Loucy (cell line): ENCODE results near the gene ATOH8.

Source experiments
- H2AFZ ChIP-seq: fragments of 200-600 bp; sonication (generic); 2 replicates; pipeline ENCODE4 v1.6.0; 2016; ENCODE audit warnings: antibody characterized with exemption, mild to moderate bottlenecking, low read length, moderate library complexity
- H3F3A ChIP-seq: fragments of 200-600 bp; 2 replicates; pipeline ENCODE4 v1.6.0; 2016; ENCODE audit warnings: antibody characterized with exemption, low read depth, mild to moderate bottlenecking
- H3K27me3 ChIP-seq: fragments of 200-600 bp; sonication (generic); 2 replicates; pipeline ENCODE4 v1.6.1; 2014; ENCODE audit warnings: low read length, mild to moderate bottlenecking; ENCODE audit not compliant: insufficient read depth, poor library complexity, severe bottlenecking
- H3K36me3 ChIP-seq: fragments of 200-600 bp; sonication (generic); 2 replicates; pipeline ENCODE4 v1.6.1; 2016; ENCODE audit warnings: low read length; ENCODE audit not compliant: insufficient read depth
- H3K4me1 ChIP-seq: fragments of 200-600 bp; sonication (generic); 2 replicates; pipeline ENCODE4 v1.5.1; 2014; ENCODE audit warnings: low read length, mild to moderate bottlenecking; ENCODE audit not compliant: insufficient read depth, poor library complexity, severe bottlenecking
- H3K4me2 ChIP-seq: fragments of 200-600 bp; sonication (generic); 2 replicates; pipeline ENCODE4 v1.6.0; 2014; ENCODE audit warnings: antibody characterized with exemption, low read length, low read depth, mild to moderate bottlenecking; ENCODE audit not compliant: poor library complexity, severe bottlenecking
- H3K4me3 ChIP-seq: fragments of 200-600 bp; sonication (generic); 2 replicates; pipeline ENCODE4 v1.5.1; 2014; ENCODE audit warnings: low read length, mild to moderate bottlenecking, mixed read lengths; ENCODE audit not compliant: poor library complexity, severe bottlenecking
- H3K79me2 ChIP-seq: fragments of 200-600 bp; sonication (generic); 2 replicates; pipeline ENCODE4 v1.6.1; 2014; ENCODE audit warnings: low read length; ENCODE audit not compliant: insufficient read depth
- H3K9ac ChIP-seq: fragments of 200-600 bp; sonication (generic); 2 replicates; pipeline ENCODE4 v1.6.0; 2014; ENCODE audit warnings: mild to moderate bottlenecking, low read depth, low read length, moderate library complexity; ENCODE audit not compliant: poor library complexity, severe bottlenecking
- H3K9me2 ChIP-seq: fragments of 200-600 bp; sonication (generic); replicated peaks from 2 replicates; pipeline ENCODE4 v1.6.1; 2016; ENCODE audit warnings: low read depth, low read length, mixed read lengths
- H3K9me3 ChIP-seq: fragments of 200-600 bp; sonication (generic); 2 replicates; pipeline ENCODE4 v1.6.1; 2014; ENCODE audit warnings: mild to moderate bottlenecking, antibody characterized with exemption, low read length, low read depth; ENCODE audit not compliant: insufficient read depth
- H4K20me1 ChIP-seq: fragments of 200-600 bp; sonication (generic); 2 replicates; pipeline ENCODE4 v1.6.0; 2014; ENCODE audit warnings: antibody characterized with exemption, low read length, mild to moderate bottlenecking; ENCODE audit not compliant: insufficient read depth, poor library complexity, severe bottlenecking
- EZH2phosphoT487 ChIP-seq: fragments of 200-600 bp; IDR thresholded peaks from 2 replicates; pipeline ENCODE4 v1.6.1; 2018; ENCODE audit warnings: antibody characterized with exemption, mild to moderate bottlenecking, moderate library complexity, borderline replicate concordance
- TF ChIP-seq, protein P1 (sequence below): fragments of 200-600 bp; sonication (generic); conservative IDR thresholded peaks from 2 replicates; pipeline ENCODE4 v1.5.1; 2014; ENCODE audit warnings: mild to moderate bottlenecking, antibody characterized with exemption, low read length

The ATOH8 gene

DNA sequence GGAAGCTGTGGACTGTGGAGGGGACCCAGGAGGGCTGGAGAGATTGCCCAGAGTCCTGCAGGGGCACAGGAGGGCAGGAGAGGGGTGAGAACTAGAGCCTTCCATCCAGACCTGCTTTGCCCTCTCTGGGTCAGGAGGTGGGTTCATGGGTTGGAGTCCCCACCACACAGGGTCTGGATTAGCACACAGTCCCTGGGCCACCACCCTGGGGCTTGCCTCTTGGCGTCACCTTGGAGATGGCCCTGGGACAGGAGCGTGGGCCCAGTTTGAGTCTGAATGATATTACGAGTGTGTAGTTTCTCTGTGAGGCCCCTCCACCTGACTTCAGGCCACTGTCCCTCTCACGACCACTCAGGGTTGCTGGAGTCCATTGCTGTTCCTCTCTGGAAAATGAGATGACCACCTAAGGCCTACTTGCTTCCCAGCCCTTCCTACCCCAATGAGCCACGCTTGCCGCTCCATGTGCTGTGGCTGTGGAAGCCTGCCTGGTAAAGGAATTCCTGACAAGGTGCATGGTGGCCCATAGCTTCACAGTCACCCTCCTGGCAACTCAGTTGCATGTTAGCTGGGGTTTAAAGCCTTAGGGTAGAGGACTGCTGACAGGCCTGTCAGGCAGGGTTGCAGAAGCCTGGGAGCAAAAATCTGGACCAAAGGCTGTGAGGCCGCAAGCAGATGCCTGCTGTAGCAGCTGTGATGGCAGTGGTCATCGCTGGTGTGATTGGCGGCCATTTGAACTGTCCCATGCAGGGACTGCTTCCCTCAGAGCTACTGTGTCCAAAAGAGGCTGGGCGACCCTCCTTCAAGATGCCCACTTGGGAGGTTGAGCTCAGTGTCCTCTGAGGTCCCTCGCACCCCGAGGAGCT is 14.2 kb downstream of the ATOH8 start:
- Histone ChIP-seq H3K27me3 (no peaks in the 10 kb centered on the region), H3K9ac (no peak overlapping the region), H4K20me1 (no peaks in the 10 kb centered on the region), H3K4me3 (no peak overlapping the region), H3K79me2 (no peaks in the 10 kb centered on the region), H3K9me3 (no peaks in the 10 kb centered on the region), H3K9me2 (no peaks in the 10 kb centered on the region), H3K36me3 (no peaks in the 10 kb centered on the region), H3K4me1 (no peaks in the 10 kb centered on the region), H2AFZ (no peak overlapping the region), H3K4me2 (no peak overlapping the region), H3F3A (no peaks in the 10 kb centered on the region)
- no peak for TF ChIP-seq EZH2phosphoT487
- TF ChIP-seq, protein P1, sequence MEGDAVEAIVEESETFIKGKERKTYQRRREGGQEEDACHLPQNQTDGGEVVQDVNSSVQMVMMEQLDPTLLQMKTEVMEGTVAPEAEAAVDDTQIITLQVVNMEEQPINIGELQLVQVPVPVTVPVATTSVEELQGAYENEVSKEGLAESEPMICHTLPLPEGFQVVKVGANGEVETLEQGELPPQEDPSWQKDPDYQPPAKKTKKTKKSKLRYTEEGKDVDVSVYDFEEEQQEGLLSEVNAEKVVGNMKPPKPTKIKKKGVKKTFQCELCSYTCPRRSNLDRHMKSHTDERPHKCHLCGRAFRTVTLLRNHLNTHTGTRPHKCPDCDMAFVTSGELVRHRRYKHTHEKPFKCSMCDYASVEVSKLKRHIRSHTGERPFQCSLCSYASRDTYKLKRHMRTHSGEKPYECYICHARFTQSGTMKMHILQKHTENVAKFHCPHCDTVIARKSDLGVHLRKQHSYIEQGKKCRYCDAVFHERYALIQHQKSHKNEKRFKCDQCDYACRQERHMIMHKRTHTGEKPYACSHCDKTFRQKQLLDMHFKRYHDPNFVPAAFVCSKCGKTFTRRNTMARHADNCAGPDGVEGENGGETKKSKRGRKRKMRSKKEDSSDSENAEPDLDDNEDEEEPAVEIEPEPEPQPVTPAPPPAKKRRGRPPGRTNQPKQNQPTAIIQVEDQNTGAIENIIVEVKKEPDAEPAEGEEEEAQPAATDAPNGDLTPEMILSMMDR: no peak

DNA sequence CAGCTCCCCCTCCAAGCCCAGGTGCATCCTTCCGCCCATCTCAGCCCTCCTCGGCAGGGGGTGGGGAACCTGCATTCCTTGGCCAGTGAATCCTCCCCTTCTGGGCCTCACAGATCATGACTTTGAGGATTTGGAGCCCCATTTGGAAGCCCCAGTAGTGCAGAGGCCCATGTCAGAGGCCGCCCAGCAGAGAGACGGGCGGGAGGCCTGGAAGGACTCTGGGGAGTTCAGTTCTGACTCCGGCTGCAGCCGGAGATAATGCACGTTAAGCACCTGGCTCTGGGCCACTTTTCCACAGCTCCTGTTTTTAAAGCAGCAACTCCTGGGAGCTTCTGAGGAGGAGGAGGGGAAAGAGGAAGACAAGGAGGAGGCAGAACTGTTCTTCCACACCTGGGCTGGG is 14.9 kb downstream of the ATOH8 start:
- H3K36me3 ChIP-seq: no peaks in the 10 kb centered on the region
- H3K9ac ChIP-seq: no peak overlapping the region
- no peak overlapping the region for H2AFZ ChIP-seq
- H3K79me2 ChIP-seq: no peaks in the 10 kb centered on the region
- H3K4me2 ChIP-seq: no peak overlapping the region
- H3K4me1 ChIP-seq: no peaks in the 10 kb centered on the region
- no peaks in the 10 kb centered on the region for H4K20me1 ChIP-seq
- no peaks in the 10 kb centered on the region for H3K27me3 ChIP-seq
- no peaks in the 10 kb centered on the region for H3F3A ChIP-seq
- TF ChIP-seq, protein P1: no peak
- no peak for TF ChIP-seq EZH2phosphoT487
- no peak overlapping the region for H3K4me3 ChIP-seq
- no peaks in the 10 kb centered on the region for H3K9me3 ChIP-seq
- no peaks in the 10 kb centered on the region for H3K9me2 ChIP-seq

DNA sequence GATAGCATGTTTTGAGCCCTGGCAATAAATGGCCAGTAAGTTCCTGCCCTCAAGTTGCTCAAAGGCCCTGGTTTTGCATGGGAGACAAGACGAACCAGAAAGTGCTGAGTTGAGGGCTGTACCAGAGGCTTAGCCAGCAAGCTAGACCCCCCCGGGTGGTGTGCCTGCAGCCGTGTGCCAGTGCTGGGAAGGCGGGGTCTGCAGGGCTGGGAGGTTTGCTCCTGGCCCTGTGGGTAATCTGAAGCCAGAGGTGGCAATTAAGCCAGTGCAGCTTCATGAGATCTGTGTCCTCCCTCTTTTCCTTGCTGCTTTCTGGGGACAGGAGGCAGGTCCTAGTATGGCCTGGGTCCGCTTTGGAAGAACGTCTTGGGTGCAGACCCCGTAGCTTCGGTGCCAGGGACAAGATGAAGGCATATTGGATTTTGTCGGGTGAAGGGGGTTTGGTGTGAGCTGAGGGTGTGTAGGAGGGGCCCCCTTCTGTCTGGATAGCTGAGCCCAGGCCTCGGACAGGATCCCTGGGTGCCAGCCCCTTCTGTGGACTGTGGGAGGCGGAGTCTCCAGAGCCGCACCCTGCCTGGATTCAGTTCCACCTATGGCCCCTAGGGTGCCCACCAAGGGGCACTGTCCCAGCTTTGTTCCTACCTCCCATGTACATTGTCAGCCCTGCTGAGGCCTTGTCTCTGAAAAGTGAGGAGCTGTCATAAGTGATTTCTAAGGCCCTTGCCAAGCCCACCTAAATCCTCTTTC is 15.6 kb downstream of the ATOH8 start:
- no peaks in the 10 kb centered on the region for H3K27me3 ChIP-seq
- H3K79me2 ChIP-seq: no peaks in the 10 kb centered on the region

More for the DNA sequence above, 15.6 kb downstream of the ATOH8 start:
- Histone ChIP-seq H3F3A (no peaks in the 10 kb centered on the region), H4K20me1 (no peaks in the 10 kb centered on the region), H3K4me2 (no peak overlapping the region), H3K36me3 (no peaks in the 10 kb centered on the region), H2AFZ (no peak overlapping the region), H3K9me2 (no peaks in the 10 kb centered on the region), H3K4me1 (no peaks in the 10 kb centered on the region), H3K4me3 (no peak overlapping the region), H3K9ac (no peak overlapping the region), H3K9me3 (no peaks in the 10 kb centered on the region)
- TF ChIP-seq, protein P1: peak; percentile 56
- TF ChIP-seq EZH2phosphoT487: no peak
